HG02852 (cell line): ENCODE results near the gene EPC2.
"Not testable (repeated sequence)": the region's sequence is repeated elsewhere in the genome, so short reads cannot be mapped to it uniquely, and the experiment has no call there.

ENCODE experiments used
- ATAC-seq: cut with Tn5 transposase; IDR thresholded peaks from one replicate; pipeline ENCODE4 v1.9.1; 2021; ENCODE audit warnings: mild to moderate bottlenecking, moderate library complexity; ENCODE audit not compliant: unreplicated experiment

Gene EPC2

DNA sequence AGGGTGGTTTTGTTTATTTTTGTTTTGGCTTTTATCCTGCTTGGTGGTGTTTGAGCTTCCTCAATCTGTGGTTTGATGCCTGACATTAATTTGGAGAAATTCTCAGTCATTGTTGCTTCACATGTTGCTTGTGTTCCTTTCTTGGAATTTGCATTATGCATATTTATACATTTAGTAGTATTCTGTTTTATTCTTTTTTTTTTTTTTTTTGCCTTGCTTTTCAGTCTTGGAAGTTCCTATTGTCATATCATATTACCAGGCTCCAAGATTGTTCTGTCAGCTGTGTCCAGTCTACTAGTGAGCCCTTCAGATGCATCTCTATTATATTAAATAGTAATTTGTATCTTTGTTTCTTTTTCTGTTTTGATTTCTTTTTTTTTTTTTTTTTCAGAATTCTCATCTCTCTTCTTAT is 77.0 kb downstream of the EPC2 start:
- ATAC-seq, result no peak

DNA sequence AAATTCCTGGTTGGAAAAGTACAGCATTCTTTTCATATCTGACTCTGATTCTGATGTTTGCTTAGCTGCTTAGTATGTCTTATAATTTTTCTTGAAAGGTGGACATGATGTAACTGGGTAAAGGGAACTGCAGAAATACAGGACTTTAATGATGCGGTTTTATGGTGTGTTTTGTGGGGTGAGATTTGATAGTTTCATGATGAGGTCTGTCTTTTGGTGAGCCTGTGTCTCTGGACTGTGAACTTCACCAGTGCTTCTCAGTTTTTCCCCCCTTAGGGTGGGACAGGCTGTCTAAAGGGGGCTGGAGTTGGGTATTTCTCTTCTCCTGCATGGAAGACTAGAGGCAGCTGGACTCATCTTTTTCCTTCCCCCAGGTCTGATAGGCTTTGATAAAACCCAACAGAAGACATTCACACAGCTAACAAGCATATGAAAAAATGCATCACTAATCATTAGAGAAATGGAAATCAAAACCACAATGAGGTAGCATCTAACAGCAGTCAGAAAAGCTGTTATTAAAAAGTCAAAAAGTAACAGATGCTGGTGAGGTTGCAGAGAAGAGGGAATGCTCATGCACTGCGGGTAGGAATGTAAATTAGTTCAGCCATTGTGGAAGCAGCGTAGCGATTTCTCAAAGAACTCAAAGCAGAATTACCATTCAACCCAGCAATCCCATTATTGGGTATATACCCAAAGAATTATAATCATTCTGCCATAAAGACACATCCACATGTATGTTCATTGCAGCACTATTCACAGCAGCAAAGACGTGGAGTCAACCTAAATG is 77.6 kb downstream of the EPC2 start:
- ATAC-seq, result no peak

DNA sequence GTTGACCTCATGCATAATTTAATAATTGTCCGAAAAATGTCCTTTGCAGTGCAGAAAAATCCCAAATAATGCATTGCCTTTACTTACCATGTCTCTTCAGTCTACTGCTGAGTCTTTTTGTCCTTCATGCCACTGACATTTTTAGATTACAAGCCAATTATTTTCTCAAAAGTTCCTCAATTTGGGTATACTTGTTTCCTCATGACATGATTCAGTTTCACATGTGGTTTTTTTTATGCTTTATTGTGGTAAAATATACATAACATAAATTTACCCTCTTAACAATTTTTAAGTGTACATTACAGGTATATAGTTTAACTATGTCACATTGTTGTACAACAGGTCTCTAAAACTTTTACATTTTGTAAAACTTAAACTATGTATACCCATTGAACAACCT is 81.0 kb downstream of the EPC2 start:
- peak; percentile 3 for ATAC-seq

DNA sequence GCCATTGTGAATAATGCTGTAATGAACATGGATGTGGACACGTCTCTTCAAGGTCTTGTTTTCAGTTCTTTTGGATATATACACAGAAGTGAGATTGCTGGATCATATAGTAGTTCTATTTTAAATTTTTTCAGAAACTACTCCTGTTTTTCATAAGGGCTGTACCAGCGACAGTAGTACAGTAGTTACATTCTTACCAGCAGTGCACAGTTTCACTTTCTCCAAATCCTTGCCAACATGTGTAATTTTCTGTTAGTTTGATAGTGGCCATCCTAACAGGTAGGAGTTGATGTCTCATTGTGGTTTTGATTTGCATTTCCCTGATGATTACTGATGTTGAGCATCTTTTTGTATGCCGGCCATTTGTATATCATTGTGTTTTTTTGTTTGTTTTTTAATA is 81.7 kb downstream of the EPC2 start:
- ATAC-seq, result peak; percentile 61

DNA sequence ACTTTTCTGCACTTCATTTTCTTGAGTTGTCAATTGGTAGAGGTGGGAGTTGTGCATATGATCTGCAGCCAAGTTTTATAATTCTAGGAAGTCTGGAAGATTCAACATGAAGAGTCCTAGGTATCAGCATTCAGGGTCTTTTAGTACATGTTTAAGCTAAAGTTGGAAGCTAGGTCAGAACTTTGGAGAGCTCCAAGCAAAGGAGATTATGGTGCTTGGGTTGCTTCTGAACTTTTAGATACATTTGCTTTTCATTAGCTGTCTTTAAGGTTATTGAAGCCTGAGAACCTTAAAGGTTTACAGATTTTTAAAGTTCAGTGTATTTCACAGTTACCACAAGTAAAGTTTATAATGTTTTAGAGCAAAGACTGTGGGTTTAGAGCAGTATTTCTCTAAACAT is 85.5 kb downstream of the EPC2 start:
- no peak for ATAC-seq

DNA sequence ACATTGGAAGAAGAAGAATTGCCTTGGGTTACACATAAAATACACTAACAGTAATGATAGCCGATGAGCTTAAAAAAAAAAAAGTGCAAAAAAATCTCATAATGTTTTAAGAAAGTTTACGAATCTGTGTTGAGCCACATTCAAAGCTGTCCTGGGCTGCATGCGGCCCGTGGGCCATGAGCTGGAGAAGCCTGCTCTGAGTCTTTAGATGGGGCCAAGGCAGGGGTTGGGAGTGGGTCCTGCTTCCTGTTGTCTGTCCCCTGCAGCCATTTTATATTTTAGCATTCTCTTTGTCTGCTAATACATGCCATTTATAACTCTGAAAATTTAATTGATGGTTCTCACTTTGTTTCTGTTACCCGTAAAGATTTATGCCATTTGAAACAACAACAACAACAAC is 93.2 kb downstream of the EPC2 start:
- ATAC-seq, result no peak

DNA sequence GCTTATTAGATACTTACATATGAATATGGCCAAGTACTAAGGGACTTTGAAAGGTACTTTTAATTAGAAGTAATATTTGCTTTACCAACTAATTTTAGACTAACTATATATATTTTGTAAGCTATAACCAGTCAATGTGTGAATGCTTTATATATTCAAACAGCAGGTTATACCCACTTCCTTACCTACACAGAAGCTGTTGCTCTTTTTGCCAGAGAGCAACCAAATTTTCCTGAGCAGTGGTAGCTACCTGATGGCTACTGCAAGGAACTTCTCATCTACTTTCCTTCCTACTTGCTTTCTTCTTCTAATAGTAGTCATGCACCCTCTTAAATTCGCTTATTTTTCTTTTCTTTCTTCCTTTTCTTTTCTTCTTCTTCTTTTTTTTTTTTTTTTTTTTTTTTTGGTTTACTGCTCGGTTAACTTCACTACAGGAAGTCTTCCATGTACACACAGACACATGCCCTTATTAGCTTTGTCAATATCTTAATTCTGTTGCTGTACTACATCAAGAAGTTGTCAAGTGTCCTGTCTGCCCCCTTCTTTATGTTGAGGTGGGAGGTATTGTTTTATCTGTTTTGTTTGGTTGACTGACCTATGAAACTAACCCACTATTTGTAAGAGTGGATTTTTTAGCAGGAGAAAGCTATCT is 95.0 kb downstream of the EPC2 start:
- peak; percentile 59 for ATAC-seq

DNA sequence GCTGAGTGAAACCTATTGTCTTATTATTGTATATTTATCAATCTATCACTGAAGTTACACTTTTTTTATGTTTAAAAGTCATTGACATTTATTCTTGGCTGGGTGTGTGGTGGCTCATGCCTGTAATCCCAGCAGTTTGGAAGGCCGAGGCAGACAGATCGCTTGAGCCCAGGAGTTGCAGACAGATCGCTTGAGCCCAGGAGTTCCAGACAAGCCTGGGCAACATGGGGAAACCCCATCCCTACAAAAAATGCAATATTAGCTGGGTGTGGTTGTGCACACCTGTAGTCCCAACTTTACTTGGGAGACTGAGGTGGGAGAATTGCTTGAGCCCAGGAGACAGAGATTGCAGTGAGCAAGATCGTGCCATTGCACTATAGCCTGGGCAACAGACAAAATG is 97.8 kb downstream of the EPC2 start:
- no peak for ATAC-seq

DNA sequence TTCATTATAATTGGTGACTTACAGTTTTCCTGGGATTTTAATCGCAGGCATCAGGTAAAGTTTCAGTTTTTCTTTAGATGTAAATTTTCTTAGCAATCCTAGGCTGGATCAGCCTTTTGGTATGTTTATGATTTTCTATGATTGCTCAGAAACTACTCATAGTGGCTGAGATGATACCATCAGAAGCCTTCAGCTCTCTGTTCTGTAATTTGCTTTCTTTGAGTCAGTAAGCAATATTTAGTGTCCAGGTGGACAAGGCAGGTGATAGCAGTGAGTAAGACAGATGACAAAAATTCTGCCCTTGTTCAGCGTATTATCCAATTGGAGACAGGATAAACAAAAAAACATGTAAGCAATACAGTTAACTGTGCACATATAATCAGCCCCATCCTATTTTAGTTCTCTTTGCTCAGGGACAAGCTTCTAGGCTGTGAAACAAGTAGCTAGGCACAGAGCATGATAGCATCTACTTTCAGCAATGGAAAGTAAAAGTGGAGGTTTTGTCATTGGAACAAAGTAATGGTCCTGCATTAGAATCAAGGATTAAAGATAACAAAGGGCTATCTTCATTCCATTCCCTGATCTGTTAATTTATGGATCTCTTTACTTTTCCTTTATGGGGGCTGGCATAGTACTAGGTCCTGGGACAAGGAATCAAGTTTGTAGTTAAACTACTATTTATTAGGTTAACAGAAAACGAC is 100.8 kb downstream of the EPC2 start:
- no peak for ATAC-seq

DNA sequence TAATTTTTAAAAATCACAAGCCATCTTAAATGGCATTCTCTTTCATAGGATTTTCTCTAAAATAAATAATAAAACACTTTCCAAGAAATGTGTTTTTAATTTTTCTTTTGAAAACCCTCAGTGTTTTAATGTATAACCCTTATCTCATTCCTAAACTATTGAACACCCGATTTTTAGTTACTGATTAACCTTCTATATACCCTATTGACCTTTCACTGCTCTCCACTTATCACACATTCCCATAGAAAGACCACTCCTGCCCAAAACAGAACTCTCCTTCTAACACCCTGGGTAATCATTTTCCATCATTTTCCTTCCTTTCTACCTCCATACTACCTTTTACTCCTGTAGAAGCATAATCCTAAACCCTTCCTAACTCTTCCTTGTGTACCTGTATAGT is 102.4 kb downstream of the EPC2 start:
- no peak for ATAC-seq

DNA sequence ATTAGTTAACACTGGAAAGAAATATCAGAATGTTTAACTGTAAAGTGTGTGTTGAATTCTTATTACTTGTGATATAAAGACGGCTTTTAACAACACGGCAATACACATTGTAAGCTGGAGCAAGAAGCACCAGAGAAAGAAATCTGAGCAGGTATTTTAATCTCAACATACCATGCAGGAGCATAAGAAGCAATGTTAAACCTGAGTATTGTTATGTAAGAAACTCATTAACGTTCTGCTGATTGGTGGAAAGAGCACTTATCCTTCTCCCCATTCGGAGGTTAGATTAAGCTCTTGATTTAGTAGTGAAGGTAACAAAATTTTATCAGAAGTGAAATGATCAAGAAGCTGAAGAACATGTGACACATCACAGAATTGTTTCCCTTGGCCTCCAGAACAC is 107.4 kb downstream of the EPC2 start:
- no peak for ATAC-seq

DNA sequence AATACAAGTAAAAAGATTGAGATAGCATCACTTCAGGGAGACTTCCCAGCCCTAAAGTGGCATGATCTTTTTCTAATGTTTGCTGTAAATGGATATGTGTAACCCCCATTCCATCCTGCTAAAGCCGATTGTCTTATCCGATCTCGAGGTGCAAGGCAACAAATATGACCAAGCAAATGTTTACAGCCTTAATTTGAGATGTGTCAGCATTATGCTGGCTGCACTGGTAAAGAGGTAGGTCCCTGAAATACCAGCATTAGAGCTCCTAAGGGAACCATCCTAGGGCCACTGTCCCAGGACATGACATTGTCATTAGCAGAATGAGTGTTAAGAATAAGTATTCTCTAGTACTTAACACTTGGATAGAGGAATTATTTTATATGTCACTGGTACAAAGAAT is 108.4 kb downstream of the EPC2 start:
- ATAC-seq, result no peak

DNA sequence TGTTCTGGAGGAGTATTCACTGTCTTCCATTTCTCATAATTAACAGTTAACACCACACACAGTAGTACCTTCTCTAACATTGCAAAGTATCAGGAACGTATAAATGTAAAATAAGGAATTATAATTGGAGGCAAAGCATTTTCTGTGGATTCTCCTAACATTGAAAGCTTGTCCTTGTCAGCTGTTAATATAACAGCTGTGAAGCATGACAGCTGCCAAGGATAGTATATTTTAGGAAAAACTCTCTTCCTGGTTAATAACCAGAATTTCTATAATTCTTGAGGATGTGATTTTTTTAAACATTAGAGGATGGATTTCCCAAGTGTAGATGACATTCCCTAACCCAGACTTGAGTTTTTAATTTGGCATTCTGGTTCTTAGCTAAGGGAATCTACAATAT is 110.3 kb downstream of the EPC2 start:
- ATAC-seq, result no peak

DNA sequence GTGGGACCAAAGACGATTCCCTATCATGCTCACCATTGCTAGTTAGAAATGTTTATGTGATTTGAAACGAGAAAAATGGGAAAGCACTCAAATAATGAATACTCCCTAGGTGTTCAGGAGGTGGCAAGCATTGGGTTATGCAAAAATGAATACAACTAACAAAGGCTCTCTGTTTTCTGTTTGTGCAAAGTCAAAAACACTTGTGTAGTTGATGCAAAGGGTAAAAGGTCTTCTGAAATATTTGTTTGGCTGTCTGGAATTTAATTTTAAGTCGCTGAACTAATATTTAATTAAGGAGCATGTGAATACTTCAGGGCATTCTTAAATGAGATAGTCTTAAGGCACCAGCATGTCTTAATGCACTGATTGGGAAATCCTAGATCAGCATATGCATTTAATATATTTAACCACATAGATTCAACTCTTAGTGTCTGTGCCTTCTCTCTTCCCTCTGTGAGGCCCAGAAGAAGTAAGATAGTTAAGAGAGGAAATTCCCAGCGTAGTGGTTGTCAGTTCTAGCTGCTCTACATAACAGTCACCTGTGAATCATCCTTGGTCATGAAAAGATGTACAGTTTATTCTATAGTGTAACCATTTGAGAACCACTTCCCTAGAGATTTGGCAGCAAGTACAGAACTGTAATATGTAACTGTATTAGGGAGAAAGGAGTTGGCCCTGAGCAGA is 111.9 kb downstream of the EPC2 start:
- no peak for ATAC-seq

DNA sequence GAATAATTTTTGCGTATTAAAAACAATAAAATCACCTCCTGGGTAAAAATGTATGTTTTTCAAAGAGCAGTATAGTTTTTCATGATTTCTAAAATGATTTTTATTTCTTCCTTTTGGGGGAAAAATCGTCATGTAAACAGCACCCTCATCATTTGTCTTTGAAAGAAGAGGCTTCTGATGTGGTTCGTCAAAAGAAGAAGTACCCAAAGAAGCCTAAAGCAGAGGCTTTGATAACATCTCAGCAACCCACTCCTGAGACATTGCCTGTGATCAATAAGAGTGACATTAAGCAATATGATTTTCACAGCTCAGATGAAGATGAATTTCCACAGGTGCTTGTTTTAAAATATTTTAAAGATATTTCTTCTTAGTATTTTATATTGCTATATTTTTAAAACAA is 120.3 kb downstream of the EPC2 start:
- ATAC-seq, result no peak

DNA sequence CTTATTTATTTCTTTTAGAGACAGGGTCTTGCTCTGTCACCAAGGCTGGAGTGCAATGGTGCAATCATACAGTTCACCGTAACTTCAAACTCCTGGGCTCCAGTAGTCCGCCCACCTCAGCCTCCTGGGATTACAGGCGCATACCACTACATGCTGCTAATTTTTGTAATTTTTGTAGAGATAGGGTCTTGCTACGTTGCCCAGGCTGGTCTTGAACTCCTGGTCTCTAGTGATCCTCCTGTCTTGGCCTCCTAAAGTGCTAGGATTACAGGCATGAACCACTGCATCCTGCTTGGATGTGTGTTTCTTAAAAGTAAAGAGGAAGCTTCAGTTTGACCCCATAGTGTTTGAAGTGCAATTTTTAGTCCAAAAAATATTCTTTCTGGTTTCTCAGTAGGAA is 125.5 kb downstream of the EPC2 start:
- ATAC-seq, result no peak

DNA sequence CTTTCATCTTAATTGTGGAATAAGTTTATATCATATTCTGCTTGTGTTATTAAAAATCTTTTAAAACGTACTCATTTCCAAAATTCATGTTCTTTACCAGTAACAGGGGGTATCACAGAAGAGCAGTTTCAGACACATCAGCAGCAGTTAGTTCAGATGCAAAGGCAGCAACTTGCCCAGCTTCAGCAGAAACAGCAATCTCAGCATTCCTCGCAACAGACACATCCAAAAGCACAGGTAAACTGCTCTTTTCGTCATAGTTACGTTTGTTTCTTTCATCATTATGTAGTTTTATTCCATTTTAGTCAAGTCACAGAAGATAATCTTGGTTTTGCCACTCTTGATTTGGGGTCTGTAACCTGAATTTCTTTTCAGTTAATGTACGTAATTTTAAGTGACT is 137.0 kb downstream of the EPC2 start:
- no peak for ATAC-seq

DNA sequence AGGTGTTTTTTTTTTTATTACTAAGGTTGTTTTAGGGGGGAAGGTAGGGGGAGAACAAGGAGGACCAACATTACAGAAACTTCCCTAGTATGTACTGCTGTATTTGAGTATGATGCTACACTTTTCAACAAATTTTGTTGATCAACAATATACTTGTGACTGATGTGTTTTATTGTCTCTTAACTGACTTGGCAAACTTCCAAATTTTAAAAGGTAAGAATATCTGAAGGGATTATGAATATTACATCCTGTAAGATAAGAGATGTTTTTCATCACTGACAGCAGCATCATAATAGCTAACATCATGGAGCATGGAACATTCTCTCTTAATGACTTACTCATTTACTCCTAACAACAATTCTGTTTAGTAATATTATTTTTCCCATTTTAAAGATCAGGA is 144.5 kb downstream of the EPC2 start:
- ATAC-seq, result no peak

DNA sequence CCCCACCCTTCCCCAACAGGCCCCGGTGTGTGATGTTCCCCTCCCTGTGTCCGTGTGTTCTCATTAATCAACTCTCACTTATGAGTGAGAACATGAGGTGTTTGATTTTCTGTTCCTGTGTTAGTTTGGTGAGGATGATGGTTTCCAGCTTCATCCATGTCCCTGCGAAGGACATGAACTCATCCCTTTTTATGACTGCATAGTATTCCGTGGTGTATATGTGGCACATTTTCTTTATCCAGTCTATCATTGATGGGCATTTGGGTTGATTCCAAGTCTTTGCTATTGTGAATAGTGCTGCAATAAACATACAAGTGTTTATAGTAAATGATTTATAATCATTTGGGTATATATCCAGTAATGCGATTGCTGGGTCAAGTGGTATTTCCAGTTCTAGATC is 145.6 kb downstream of the EPC2 start:
- not testable (repeated sequence) for ATAC-seq

DNA sequence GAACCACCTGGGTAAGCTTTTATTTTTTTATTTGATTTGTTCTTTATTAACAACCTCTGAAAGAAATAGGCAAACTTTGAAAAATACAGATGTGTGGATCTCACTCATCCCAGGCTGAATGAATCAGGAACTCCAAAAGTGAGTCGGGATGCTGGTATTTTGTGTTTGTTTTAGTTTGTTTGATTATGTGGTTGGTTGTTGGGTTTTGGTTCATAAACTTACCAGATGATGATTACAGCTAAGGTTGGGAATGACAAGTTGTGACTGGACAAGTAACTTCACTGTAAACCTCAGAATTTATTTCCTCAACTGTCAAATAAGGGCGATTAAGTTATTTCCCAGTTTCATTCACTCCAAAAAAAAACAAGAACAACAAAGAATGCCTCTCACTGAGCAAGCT is 150.0 kb downstream of the EPC2 start:
- ATAC-seq, result no peak

DNA sequence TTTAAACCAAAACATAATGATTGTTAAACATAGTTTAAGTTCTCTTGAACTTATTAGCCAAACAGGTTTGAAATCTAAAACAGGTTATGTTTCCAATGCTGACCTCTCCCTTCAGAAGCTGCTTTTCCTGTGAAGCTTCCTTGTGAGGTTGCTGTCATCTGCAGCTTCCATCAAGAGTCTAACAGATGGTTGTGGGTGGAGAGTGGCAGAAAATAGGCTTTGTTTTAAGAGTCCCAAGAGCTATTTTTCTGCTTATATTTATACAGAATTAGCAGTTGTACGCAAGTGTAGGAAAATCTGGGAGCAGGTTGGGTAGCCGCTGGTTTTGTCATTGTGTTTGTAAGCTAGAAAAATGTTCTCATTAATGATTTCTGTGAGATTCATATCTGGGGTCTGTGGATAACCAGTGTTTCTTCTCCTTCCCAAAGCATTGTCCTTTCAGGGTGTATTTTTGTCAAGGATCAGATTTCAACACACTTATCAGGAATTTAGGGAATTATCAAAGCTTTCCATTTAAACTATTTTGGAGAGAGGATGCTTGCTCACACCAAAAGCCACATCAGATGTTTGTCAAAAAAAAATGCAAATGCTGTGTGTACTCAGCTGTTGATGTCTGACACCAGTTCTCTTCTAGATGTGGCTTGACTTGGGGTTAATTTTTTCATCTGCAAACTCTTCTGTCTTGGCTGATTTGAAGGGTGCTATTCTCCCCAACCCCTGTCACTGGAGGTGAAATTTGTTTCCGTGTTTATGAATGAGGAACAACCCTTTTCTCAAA is 152.4 kb downstream of the EPC2 start:
- no peak for ATAC-seq
